ENCODE measurements around the gene RTP1.
"Not testable (repeated sequence)": the region's sequence is repeated elsewhere in the genome, so short reads cannot be mapped to it uniquely, and the experiment has no call there.

The RTP1 gene, protein sequence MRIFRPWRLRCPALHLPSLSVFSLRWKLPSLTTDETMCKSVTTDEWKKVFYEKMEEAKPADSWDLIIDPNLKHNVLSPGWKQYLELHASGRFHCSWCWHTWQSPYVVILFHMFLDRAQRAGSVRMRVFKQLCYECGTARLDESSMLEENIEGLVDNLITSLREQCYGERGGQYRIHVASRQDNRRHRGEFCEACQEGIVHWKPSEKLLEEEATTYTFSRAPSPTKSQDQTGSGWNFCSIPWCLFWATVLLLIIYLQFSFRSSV

DNA sequence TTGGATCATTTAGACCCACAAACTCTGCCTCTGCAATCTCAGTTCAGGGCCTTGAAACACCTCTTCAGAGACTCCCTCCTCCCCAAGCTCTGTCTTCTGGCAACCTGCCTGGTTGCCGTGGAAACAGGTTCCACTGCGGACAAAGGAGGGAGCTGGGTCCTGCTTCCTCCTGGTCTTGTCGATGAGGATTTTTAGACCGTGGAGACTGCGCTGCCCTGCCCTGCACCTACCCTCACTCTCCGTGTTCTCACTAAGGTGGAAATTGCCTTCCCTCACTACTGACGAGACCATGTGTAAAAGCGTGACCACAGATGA is at the start of gene RTP1:
TSS of gene RTP1 (plus strand) at position 152 of the 315 bp plus-strand sequence. CDS start at position 182, 30 bp downstream.
- FAIRE-seq: no peak

DNA sequence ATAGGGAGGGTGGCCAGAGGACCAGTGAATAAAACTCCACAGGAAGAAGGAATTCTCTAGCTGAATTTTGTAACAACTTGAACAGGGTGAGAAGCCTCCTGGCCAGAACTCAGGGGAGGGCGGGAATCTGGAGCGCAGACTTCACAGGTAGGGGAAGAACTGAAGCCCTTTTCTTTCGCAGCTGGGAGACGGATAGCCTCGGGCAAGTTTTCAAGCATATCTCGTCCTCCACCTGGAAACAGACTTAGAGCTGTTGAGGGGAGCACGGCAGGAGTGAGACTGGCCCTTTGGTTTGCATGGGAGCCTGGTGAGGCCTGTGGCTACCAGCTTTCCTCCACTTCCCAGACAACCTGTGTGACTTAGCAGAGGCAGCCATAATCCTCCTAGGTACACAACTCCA is 47.1 kb upstream of the RTP1 start:
- no peak for FAIRE-seq

DNA sequence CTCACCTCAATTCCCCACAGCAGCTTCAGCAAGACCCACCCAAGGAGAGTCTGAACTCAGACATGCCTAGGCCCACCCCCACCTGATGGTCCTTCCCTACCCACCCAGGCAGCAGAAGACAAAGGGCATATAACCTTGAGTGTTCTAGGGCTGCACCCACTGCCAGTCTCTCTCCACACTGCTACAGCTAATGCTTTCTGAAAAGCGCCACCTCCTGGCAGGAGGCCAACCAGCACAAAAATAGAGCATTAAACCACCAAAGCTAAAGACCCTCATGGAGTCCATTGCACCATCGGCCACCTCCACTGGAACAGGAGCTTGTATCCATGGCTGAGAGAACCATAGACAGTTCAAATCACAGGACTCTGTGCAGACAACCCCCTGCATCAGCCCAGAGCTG is 46.7 kb upstream of the RTP1 start:
- FAIRE-seq: no peak

DNA sequence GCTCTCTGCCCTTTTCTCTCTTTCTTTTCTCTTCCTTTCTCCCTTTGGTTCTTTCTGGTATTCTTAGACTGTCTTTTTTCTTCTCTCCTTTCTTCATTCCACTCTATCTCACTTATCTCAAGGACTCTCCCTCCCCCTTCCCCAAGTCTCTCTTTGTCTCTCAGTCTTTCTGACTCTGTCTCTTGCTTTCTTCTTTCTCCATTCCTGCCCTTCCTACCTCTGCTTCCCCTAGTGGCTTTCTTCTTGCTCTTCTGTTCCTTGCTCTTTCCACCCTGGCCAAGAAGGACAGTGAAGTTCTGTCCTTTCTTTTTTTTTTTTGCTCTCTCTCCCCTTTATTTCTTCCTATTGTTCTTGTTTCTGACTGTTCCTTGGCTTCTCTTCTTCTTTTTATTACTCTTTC is 35.7 kb upstream of the RTP1 start:
- FAIRE-seq: no peak

DNA sequence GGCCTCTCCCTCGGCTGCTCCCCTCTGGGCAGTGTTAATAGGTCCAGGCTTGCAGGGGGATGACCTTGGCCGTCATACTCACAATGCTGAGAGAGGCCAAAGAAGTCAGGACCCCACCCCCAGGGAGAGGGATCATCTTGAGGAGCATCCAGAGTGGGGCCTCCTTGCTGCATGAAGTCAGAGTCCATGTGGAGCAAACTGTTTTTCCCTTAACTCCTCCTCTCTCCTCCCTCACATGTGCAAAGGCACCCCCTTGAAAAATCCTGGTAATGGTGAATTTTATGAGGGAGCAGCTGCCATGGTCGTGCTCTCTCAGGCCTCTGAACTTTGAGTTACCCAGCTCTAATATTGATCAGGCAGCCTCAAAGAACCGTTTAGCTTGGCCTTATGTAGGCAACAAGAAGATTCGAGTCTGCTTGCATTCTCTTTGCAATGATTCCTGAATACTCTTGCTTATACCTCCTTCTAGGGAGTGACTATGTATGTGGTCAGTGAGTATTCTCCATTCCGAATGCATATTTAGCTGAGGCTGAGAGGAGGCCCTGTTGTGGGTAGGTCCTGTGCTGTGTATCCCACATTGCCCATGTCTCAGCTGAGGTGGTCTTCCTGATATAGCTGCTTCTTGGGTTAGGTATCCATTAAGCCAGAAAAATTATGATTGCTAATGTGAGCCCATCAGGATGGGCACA is 34.9 kb upstream of the RTP1 start:
- FAIRE-seq: no peak

DNA sequence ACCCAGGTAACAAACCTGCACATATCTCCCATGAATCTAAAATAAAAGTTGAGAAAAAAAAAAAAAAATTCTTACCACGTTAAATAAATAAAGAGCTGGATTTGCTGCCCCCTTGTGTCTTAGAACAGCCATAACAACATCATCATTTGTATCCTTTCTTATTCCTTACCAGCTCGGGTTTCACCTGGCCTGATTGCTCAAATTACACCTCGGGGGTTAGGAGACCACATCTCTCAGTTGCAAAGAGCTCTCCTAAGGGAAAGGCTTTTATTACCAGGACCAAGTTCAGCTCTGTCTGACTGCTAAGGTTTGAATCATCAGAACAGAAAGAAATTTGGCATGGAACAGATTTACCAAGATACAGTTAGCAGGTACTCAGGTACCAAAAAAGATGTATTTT is 32.1 kb upstream of the RTP1 start:
- peak; percentile 96 for FAIRE-seq

DNA sequence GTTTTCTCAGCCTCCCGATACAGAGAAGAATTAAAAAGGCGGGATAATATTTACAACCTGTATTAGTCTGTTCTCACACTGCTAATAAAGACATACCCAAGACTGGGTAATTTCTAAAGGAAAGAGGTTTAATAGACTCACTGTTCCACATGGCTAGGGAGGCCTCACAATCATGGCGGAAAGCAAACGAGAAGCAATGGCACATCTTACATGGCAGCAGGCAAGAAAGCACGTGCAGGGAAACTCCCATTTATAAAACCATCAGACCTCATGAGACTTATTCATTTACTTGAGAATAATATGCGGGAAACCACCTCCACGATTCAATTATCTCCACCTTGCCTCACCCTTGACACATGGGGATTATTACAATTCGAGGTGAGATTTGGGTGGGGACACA is 30.5 kb upstream of the RTP1 start:
- FAIRE-seq: no peak

DNA sequence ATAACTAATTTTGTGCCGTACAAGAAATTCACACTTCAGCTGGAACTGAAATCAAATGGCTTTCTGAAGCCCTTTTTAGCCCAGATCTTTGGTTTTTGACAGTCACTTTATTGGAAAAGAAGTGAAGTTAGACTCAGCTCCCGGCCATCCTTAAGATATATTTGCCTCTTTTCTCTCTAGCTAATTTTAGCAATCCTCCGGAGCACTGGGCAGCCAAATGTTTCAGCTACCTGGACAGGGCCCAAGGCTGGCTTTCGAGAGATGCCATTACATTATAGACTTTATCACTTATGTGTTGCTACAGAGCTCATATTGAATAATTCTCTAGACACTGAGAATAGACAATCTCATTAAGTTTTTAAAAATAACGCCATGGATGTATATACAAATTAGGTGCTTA is 29.5 kb upstream of the RTP1 start:
- no peak for FAIRE-seq

DNA sequence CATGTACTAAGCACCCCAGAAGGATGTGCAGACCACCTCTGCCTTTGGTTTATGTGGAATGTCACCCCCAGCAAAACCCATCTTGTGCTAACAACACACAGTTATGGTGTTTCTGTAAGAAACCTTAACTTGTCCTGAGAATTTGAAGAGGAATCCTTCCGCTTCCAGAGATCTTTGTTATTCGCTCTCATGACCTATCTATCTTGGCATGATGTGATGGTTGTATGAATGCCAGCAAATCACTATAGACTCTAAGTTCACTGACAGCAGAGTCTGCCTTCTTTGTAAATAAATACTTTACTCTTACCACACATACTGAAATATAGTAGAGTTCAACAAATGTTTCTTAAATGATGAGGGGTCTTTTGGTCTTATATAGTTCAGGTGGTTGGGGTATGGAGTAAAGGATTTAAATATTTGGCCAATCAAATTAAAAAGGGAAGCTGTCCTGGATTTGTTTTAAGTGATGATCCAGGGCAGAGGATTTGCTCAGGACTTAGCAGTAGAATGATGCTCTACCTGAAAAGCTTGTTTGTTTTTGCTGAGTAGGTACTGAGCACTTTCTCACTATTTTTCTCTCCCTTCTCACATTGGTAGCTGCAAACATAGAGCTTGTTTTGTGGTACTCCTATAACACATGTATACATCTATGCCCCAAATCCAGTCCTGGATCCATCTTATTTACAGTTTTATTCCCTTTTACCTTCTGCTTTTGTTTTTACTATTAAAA is 27.9 kb upstream of the RTP1 start:
- no peak for FAIRE-seq

DNA sequence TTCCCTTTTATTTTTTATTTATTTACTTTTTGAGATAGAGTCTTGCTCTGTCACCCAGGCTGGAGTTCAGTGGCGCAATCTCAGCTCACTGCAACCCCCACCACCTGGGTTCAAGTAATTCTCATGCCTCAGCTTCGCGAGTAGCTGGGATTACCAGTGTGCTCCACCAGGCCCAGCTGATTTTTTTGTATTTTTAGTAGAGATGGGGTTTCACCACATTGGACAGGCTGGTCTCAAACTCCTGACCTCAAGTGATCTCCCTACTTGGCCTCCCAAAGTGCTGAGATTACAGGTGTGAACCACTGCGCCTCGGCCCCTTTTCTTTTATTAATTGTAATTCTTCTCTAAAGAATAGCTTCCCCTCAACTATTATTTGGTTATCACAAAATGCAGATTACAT is 26.4 kb upstream of the RTP1 start:
- FAIRE-seq: not testable (repeated sequence)

DNA sequence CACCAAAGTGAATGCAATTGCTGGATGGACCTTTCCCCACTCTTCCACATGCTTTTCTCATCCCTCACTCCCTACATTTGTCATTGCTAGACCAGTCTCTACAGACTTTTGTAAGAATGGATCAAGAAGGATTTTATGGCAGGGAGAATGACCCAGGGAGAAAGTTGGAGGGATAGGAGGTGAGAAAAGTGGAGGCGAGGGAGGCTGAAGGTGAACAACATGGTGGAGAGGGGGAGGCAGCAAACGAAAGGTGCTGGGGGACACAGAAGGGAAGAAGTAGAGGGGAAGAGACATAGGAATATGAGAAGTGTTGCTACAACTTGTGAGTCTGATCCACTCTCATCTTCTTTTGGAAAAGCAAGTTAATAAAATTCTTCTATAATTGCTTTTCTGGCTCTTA is 24.4 kb upstream of the RTP1 start:
- FAIRE-seq: no peak

DNA sequence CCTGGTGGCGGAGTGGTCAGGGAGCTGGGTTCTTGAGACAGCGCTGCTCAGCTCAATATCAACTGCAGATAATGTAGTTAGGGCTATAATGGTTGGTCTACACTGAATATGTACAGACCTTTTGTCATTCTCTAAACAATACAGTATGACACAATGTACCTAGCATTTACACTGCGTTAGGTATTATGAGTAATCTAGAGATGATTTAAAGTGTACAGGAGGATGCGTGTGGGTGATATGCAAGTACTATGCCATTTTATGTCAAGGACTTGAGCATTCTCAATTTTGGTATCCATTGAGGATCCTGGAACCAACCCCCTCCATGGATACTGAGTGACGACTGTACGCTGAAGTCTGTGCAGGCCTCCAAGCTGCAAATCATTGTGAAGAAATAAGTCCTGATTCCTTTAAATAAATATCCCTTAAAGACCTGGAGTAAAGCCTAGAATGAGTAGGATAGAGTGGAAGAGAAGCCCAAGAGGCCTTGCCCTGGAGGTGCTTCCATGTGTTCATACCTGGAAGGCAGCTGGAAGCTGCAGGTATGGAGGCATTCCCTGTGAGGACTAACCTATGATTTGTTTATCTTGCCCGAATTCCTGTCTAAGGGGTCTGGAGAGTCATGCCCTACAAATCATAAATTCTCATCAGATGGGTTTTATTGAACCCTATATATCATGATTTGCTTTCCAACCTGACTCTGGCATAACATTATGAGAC is 15.7 kb upstream of the RTP1 start:
- no peak for FAIRE-seq

DNA sequence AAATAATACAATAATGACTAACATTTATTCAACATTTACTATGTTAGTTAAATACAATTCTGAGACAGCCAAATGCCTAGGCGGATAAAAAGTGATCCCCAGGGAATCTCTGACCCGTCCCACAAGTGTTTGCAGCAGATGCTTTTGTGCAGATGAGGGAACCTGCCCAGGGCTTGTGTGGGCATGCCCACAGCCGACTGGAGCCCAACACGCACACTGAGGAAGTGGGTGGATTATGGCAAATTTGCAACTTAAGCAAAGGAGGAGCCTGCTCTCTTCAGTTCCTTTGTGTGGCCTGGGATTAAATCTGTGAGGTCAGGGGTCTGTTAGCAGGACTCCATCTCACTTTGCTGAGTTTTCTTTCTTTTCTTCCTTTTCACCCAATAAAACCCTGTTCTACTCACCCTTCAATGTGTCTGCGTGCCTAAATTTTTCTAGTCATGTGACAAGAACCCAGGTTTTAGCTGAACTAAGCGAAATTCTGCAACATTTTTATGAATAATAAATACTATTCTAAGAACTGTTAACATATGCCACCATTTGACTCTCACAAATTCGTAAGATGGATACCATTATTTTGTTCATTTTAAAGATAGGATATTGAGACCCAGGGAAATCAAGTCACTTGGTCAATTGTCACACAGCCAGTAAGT is 13.9 kb upstream of the RTP1 start:
- FAIRE-seq: no peak

DNA sequence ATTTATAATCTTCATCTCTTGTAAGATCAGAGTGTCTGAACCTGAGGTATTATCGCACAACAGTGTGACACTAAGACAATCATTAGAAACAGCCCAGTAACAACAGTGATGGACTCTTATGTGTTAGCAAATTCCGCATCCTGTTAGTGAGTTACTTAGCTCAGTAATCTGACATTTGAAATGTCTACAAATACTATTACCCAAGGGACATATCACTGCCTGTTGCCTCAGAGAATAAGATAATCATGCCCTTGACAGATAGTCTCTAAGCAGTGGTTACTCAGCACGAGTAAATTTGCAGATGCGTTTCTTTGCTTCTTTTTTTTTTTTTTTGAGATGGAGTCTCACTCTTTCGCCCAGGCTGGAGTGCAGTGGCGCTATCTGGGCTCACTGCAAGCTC is 13.4 kb upstream of the RTP1 start:
- no peak for FAIRE-seq

DNA sequence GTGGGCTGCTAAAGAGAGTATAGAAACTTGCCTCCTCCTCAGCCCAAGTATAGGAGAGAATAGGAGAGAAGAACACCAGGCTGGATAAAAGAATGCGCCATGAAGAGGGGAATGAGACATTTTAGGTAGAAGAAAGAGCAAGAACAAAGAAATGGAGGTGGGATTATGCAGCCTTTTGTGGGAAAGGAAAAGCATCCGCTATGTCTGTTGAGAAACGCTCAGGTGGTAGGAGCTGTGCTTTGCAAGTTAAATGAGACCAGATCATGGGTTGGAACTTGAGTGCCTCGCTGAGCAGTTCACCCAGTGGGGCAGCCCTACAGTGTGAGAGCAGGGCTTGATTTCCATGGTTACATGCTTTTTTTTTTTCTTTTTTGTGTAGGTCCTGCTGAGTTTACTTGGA is 11.5 kb upstream of the RTP1 start:
- no peak for FAIRE-seq

DNA sequence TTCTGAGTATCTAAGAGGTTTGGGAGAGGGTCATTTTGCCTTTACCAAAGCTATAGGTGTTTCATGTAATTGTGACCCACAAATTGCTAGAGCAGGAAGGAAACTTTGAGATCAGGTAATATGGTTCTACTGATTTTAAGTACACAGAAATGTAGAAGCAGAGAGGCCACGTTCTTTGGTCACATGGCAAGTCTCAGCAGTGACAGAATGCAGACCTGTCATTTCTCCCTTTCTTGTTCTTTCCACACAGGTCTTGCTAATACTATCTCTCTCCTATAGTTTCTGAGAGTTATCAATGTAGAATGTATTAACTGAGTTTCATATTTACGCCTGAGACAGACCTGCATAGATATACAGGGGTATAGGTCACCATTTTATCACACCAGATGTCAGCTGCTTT is 10.9 kb upstream of the RTP1 start:
- no peak for FAIRE-seq

DNA sequence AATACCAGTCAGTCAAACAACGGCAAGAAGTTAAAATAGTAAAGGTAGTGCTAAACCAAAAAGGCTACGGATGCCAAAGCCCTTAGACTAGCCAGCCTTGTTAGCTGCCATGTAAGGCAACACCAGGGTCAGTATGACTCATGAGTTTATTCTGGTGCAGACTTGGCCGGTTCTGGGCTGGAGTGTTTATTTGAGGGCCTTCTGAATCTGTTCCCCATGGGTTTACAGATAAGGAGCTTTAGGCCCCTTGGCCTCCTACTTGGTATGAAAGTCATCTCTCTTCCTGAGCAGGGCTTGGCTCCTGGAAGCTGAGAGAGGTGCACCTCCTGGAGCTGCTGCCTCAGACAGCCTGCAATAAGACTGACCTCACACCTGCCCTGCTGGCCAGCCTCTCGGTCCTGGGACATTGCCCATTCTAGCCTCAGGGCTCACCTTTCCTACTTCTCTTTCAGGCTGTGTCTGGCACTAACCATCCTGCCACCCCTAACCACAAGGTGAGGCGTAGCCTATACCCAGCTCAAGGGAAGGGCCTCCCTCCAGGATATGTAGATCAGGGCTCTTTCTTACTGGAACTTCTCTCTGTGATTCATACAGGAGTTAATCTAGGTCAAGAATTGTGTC is 10.4 kb upstream of the RTP1 start:
- FAIRE-seq: no peak

DNA sequence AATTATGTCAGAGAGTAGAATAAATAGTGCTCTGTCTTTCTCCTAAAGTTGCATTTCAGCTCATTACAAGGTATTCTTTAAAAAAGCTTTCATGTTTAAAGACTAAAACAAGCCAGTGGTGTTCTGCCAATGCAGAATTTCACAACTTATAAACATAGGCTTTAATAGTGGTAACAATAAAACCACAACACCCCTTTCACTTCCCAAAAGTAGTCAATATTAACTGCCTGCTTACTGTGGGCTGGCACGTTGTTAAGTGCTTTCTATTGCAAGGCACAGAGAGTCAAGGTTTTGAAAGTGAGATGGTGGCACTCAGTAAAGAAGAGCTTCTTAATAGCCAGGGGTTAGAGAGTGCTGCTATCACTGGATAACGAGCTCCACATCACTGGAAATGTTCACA is 8.4 kb upstream of the RTP1 start:
- no peak for FAIRE-seq

DNA sequence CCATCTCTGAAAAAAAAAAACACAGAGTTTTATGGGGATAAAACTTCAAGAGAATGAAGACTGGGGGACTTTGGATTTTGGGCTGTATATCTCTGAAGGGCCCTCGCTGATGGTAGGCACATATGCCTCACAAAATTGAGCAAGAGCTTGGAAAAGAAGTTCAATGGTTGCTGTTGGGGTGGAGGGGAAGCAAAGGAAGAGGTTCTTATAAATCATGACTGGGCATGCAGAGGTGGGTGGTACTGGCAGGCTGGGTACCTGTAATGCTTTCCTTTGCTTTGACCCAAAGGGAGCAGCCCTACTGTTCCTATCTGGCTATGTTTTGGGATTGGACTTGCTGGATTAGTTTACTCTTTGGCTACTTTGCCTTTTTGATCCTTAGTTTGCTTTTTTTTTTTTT is 6.0 kb upstream of the RTP1 start:
- no peak for FAIRE-seq

DNA sequence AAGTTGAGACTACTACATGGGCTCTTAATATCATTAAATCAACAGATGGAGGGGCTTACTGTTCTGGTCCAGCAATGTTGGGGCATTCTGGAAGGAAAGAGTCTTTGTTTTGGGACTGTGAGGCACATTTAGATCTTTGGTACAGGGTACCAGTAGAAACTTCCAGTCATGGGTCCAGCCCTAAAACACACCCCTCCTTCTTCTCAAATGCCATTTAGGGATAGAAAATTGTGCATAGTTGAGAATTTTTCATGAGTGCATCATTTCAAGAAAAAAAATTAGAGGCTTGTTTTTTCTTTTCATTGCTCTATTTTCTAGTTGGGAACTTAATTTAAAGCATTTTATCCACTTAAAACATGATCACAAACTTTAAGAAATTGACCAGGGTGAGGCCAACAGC is 4.1 kb upstream of the RTP1 start:
- no peak for FAIRE-seq

DNA sequence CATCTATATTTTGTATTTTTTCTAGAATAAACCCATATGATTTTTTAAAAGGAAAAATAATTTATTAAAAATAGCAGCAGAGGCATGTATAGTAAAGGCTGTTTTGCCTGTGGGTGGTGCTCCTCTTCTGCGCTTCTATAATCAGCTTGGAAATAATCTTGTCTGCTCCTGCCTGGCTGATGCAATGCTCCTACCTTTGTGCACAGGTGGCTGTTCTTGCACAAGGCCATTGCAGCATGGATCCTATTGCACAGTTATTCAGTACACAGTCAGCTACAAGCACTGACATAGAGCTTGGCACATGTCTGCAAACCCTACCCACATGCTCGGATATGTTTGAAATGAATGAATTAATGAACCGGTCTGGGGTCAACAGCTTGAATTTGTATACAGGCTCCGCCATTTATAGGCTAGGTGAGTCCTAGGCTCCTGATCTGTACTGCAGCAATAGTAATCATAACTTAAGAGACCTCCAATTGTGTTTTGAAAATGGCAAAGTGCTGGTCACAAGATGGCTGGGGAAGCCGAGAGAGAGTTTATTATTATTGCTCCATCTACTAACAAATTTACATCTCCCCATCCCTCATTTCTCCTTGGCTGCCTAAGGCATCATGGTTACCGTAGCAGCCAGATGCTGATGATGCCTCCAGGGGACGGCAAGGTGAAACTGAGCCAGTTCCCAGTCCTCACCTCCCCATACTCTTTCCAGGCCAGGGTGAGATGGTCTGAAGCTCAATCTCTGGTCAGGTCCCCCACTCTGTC is 532 bp upstream of the RTP1 start:
- FAIRE-seq: no peak

DNA sequence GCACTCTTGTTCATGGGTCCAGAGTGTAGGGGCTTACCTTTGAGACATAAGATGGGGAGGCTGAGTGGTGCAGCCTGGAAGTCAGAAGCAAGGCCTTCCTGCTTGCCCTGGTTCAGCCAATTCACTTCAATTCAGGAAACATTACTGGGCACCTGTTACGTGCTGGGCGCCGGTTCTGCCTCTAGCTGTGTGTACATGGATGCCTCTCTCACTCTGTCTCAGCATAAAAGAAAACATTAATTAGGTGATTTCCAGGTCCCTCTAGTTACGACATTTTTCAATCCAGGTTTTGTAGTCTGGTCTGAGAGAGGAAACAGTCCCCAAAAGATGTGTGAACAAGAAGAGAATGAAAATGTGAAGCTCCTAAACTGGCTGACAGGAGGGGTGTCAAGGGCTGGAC is 1.2 kb downstream of the RTP1 start:
- FAIRE-seq: no peak
